Right hindlimb (tissue), 1 donor: ENCODE results near the gene AMER3.

Experiments
- DNase-seq: peaks from one replicate; pipeline ENCODE4 v3.0.0-alpha.2; 2018

Gene AMER3

GRCh38 chr2:130786076-130786475, 30.7 kb downstream of the AMER3 start:
- no peak for DNase-seq

- DNase-seq, result no peak
These were observed 32.5 kb downstream of the AMER3 start for GRCh38 chr2:130787841-130788240.

GRCh38 chr2:130790312-130790711, 35.0 kb downstream of the AMER3 start:
- DNase-seq, result no peak

GRCh38 chr2:130790804-130791616, 35.7 kb downstream of the AMER3 start:
- no peak for DNase-seq

GRCh38 chr2:130791617-130791939, 36.2 kb downstream of the AMER3 start:
- no peak for DNase-seq

GRCh38 chr2:130795431-130795830, 40.1 kb downstream of the AMER3 start:
- no peak for DNase-seq

- DNase-seq, result no peak
These were observed 41.0 kb downstream of the AMER3 start for GRCh38 chr2:130796290-130796689.

- DNase-seq, result peak; percentile 93
These were observed 42.4 kb downstream of the AMER3 start for GRCh38 chr2:130797493-130798435.

- DNase-seq, result peak; percentile 70
These were observed 43.3 kb downstream of the AMER3 start for GRCh38 chr2:130798472-130799218.

- no peak for DNase-seq
These were observed 44.0 kb downstream of the AMER3 start for GRCh38 chr2:130799295-130799694.

- DNase-seq, result no peak
These were observed 50.3 kb downstream of the AMER3 start for GRCh38 chr2:130805613-130806012.

GRCh38 chr2:130806370-130806769, 51.0 kb downstream of the AMER3 start:
- no peak for DNase-seq

- no peak for DNase-seq
These were observed 52.5 kb downstream of the AMER3 start for GRCh38 chr2:130807659-130808385.

- no peak for DNase-seq
These were observed 53.3 kb downstream of the AMER3 start for GRCh38 chr2:130808482-130809268.

- no peak for DNase-seq
These were observed 55.1 kb downstream of the AMER3 start for GRCh38 chr2:130810490-130810889.

GRCh38 chr2:130813722-130814121, 58.4 kb downstream of the AMER3 start:
- DNase-seq, result no peak

- DNase-seq, result peak; percentile 7
These were observed 59.8 kb downstream of the AMER3 start for GRCh38 chr2:130814931-130815680.
